Panc1 (cell line): ENCODE data around the gene CACNA1C. TPM values are rescaled to one million over a fixed set of nuclear protein-coding genes. Genes with fewer than 3 reads are reported as not detected.
A peak's percentile ranks its signal among the peaks of the same experiment; 100 is the strongest.

Experiments used
- ATAC-seq: fragments of 200-7000 bp; cut with Tn5 transposase; 2 replicates; pipeline ENCODE4 v1.9.1; 2020; ENCODE audit warnings: mild to moderate bottlenecking, moderate library complexity
- BruUV-seq: library from RNA; stranded (reverse); fragments of 400-500 nt; replicated peaks from 2 replicates; lab custom pipeline; 2021; lab: Mats Ljungman, UMichigan
- CTCF ChIA-PET: fragments of 300-600 bp; sonication (Branson Sonifier 250); formaldehyde crosslinking; loops from one replicate; lab custom pipeline; 2022; ENCODE audit warnings: antibody characterized with exemption; lab: Charles Lee
- POLR2A ChIA-PET: fragments of 300-600 bp; sonication (Branson Sonifier 250); formaldehyde crosslinking; loops from one replicate; lab custom pipeline; 2022; ENCODE audit warnings: antibody characterized with exemption; lab: Charles Lee
- DNase-seq: peaks from one replicate; pipeline ENCODE4 v3.0.0-alpha.2; 2010; ENCODE audit warnings: low read depth, low spot score
- H3K27ac ChIP-seq: 2 replicates; pipeline ENCODE4 v1.5.1; 2011; ENCODE audit warnings: mild to moderate bottlenecking, low read length, inconsistent platforms
- H3K27me3 ChIP-seq: fragments of 200-500 bp; sonication (Bioruptor generic); 2 replicates; pipeline ENCODE4 v1.6.0; 2014; ENCODE audit warnings: low read length, inconsistent platforms; ENCODE audit not compliant: control insufficient read depth, insufficient read depth
- H3K36me3 ChIP-seq: fragments of 200-500 bp; sonication (Bioruptor generic); 2 replicates; pipeline ENCODE4 v1.5.1; 2014; ENCODE audit warnings: inconsistent platforms, mild to moderate bottlenecking, low read length, moderate library complexity; ENCODE audit not compliant: control insufficient read depth, insufficient read depth
- H3K4me1 ChIP-seq: 2 replicates; pipeline ENCODE4 v1.5.1; 2011; ENCODE audit warnings: inconsistent platforms, mild to moderate bottlenecking, low read length, moderate library complexity; ENCODE audit not compliant: control insufficient read depth, insufficient read depth
- H3K4me3 ChIP-seq, 2 experiments: 2 replicates each; pipeline ENCODE4 v1.5.1; 2011 to 2012; ENCODE audit warnings: low read depth in 2 of 2, low read length in 2 of 2, mild to moderate bottlenecking in 2 of 2, inconsistent platforms in 1 of 2, moderate library complexity in 1 of 2
- H3K9me3 ChIP-seq: fragments of 200-500 bp; sonication (Bioruptor generic); 2 replicates; pipeline ENCODE4 v1.5.1; 2014; ENCODE audit warnings: low read depth, mild to moderate bottlenecking, inconsistent platforms, low read length, moderate library complexity; ENCODE audit not compliant: control insufficient read depth, insufficient read depth
- POLR2AphosphoS5 ChIP-seq: IDR thresholded peaks from 2 replicates; pipeline ENCODE4 v1.6.1; 2012; ENCODE audit warnings: mild to moderate bottlenecking, low read depth, low read length, moderate library complexity
- SIN3A ChIP-seq: IDR thresholded peaks from 2 replicates; pipeline ENCODE4 v1.6.1; 2012; ENCODE audit warnings: low read depth, mild to moderate bottlenecking, low read length, moderate library complexity, borderline replicate concordance; ENCODE audit not compliant: insufficient read depth
- TCF7L2 ChIP-seq: IDR thresholded peaks from 2 replicates; pipeline ENCODE4 v1.6.1; 2011; ENCODE audit warnings: mild to moderate bottlenecking, low read depth, low read length, inconsistent platforms
- in situ Hi-C: cut with HindIII; loops from 2 replicates; pipeline ENCODE4 v1.10.0; 2016; ENCODE audit warnings: low sequenced_read_pairs, low pct_unique_long_range_greater_than_20kb
- intact Hi-C: fragments of 100-400 bp; cut with micrococcal nuclease; formaldehyde crosslinking; loops from one replicate; pipeline ENCODE4 v1.10.0; 2022; ENCODE audit not compliant: unreplicated experiment
- total RNA-seq: library from RNA; stranded (reverse); gene quantifications from one replicate; pipeline ENCODE4 v1.2.1, GENCODE V29; 2021; ENCODE audit not compliant: unreplicated experiment
- TF ChIP-seq, protein P1 (sequence below): fragments of 450-650 bp; IDR thresholded peaks from 2 replicates; pipeline ENCODE4 v1.5.1; 2017; ENCODE audit warnings: mild to moderate bottlenecking
- TF ChIP-seq, protein P2 (sequence below), 2 experiments: IDR thresholded peaks; 2 replicates each; pipeline ENCODE4 v1.6.1; 2011 to 2012; ENCODE audit warnings: low read depth in 2 of 2, control low read depth in 1 of 2, low read length in 1 of 2, mild to moderate bottlenecking in 1 of 2, moderate library complexity in 1 of 2; ENCODE audit not compliant: insufficient read depth in 1 of 2

CACNA1C gene
- total RNA-seq, 1 experiment from 2014 or later: 0.03 TPM

DNA sequence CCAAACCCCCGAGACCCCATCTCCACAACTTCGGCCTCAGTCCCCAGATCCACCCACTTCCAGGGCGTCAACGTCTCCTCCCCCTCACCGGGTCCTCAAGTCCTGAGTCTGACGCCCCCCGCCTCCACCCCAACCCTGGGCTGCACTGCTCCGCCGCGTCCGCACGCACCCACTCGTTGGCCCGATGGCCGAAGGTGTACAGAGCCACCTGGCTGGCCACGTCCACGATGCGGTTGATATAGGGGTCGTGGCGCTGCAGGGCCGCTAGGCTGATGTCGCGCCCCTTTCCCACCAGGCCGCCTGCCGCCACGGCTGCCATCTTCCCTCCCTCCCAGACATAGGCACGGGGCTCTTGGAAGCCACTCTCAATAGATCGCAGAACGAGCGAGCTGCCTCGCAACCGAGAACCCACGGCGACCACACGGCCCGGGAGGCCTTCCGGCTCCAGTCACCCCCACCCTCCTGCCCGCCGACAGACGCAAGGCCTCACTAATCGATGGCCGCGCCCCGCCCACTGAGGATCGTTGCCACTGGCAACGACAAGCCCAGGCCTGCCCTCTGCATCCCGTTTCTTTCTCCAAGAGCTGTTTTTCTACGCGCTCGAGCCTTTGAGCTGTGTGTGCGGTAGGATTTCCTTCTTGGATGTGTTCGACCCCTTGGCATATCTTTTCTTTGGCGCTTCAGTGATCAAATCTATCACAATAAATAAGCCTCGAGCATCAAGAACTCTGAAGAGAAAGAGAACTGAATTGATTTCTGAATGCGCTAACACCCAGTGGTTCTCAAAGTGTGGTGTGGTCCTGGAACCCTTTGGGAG is 48.5 kb upstream of the CACNA1C start, which contains the start of gene DCP1B:
Gene DCP1B, minus strand, starts transcription at position 345 of the 817 bp plus-strand sequence. Its CDS starts 26 bp downstream, at position 319.
- in situ Hi-C loops: no loop called here
- H3K4me1 ChIP-seq: no peaks in the 10 kb centered on the region
- ATAC-seq (peak; percentile 99), DNase-seq (peak; percentile 71)
- intact Hi-C loops: no loop called here
- peak within 1 kb of the TSS; percentile 93 for H3K27ac ChIP-seq
- TF ChIP-seq POLR2AphosphoS5 (peak; percentile 60), TCF7L2 (peak; percentile 91), SIN3A (0 out of 2 replicates have a peak, but pooled peaks have one; percentile 48)
- TF ChIP-seq, protein P1, sequence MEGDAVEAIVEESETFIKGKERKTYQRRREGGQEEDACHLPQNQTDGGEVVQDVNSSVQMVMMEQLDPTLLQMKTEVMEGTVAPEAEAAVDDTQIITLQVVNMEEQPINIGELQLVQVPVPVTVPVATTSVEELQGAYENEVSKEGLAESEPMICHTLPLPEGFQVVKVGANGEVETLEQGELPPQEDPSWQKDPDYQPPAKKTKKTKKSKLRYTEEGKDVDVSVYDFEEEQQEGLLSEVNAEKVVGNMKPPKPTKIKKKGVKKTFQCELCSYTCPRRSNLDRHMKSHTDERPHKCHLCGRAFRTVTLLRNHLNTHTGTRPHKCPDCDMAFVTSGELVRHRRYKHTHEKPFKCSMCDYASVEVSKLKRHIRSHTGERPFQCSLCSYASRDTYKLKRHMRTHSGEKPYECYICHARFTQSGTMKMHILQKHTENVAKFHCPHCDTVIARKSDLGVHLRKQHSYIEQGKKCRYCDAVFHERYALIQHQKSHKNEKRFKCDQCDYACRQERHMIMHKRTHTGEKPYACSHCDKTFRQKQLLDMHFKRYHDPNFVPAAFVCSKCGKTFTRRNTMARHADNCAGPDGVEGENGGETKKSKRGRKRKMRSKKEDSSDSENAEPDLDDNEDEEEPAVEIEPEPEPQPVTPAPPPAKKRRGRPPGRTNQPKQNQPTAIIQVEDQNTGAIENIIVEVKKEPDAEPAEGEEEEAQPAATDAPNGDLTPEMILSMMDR: no peak
- TF ChIP-seq, protein P2, sequence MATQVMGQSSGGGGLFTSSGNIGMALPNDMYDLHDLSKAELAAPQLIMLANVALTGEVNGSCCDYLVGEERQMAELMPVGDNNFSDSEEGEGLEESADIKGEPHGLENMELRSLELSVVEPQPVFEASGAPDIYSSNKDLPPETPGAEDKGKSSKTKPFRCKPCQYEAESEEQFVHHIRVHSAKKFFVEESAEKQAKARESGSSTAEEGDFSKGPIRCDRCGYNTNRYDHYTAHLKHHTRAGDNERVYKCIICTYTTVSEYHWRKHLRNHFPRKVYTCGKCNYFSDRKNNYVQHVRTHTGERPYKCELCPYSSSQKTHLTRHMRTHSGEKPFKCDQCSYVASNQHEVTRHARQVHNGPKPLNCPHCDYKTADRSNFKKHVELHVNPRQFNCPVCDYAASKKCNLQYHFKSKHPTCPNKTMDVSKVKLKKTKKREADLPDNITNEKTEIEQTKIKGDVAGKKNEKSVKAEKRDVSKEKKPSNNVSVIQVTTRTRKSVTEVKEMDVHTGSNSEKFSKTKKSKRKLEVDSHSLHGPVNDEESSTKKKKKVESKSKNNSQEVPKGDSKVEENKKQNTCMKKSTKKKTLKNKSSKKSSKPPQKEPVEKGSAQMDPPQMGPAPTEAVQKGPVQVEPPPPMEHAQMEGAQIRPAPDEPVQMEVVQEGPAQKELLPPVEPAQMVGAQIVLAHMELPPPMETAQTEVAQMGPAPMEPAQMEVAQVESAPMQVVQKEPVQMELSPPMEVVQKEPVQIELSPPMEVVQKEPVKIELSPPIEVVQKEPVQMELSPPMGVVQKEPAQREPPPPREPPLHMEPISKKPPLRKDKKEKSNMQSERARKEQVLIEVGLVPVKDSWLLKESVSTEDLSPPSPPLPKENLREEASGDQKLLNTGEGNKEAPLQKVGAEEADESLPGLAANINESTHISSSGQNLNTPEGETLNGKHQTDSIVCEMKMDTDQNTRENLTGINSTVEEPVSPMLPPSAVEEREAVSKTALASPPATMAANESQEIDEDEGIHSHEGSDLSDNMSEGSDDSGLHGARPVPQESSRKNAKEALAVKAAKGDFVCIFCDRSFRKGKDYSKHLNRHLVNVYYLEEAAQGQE (IDR thresholded peaks at IDR 0.05; ENCODE audit: insufficient read depth in 1 of 2, low read depth in 2 of 2, low read length in 1 of 2): 0 out of 4 replicates have a peak, but pooled peaks of 1 of the 2 experiments have one; percentile 30
- H3K4me3 ChIP-seq: peak within 1 kb of the TSS; percentile 82 to 88
- peaks cover 6% of the 10 kb centered on the region; the same call in 1 of the 2 replicates for H3K36me3 ChIP-seq
- no peaks in the 10 kb centered on the region for H3K9me3 ChIP-seq
- ChIA-PET CTCF (no interaction called here), POLR2A (no interaction called here)
- BruUV-seq: no TSS peak
- H3K27me3 ChIP-seq: no peaks in the 10 kb centered on the region

DNA sequence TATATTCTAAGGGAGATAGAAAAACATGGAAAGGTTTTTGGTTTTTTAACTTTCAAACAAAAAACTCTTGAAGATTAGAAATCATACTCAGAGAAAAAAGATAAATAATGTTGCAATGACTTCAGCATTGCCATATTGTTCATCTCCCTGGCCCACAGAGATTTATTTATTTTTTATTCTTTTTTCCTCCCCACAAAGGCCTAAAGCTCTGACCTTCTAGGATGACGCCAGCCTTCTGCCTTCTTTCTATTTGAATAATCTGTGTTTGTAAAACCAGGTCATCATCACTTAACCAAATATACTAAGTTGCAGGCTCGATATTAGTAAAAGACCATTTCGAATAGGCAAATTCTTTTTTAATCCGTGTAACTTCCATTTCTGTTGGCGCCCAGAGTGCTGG is 44.1 kb upstream of the CACNA1C start:
- Histone ChIP-seq H3K4me3 (no peak overlapping the region), H3K27ac (no peak overlapping the region), H3K4me1 (no peaks in the 10 kb centered on the region), H3K27me3 (no peaks in the 10 kb centered on the region), H3K36me3 (peaks cover 2% of the 10 kb centered on the region; the same call in 1 of the 2 replicates), H3K9me3 (no peaks in the 10 kb centered on the region)
- ChIA-PET POLR2A (no interaction called here), CTCF (no interaction called here)
- DNase-seq (no peak), ATAC-seq (no peak)
- TF ChIP-seq POLR2AphosphoS5 (no peak), TCF7L2 (no peak), SIN3A (no peak)
- TF ChIP-seq, protein P1: no peak
- TF ChIP-seq, protein P2 (IDR thresholded peaks at IDR 0.05; ENCODE audit: insufficient read depth in 1 of 2, low read depth in 2 of 2, low read length in 1 of 2): no peak
- intact Hi-C loops: no loop called here
- no TSS peak for BruUV-seq
- in situ Hi-C loops: no loop called here
